Measurements from ENCODE around the gene EEF1G.

EEF1G gene

GRCh38 chr11:62538470-62539237, 35.0 kb downstream of the EEF1G start:
- DNase-seq, result peak; percentile 48

GRCh38 chr11:62536301-62536957, 37.3 kb downstream of the EEF1G start:
- peak; percentile 53 for DNase-seq

- no peak for DNase-seq
Observed at GRCh38 chr11:62535802-62536201, 37.9 kb downstream of the EEF1G start.

DNA sequence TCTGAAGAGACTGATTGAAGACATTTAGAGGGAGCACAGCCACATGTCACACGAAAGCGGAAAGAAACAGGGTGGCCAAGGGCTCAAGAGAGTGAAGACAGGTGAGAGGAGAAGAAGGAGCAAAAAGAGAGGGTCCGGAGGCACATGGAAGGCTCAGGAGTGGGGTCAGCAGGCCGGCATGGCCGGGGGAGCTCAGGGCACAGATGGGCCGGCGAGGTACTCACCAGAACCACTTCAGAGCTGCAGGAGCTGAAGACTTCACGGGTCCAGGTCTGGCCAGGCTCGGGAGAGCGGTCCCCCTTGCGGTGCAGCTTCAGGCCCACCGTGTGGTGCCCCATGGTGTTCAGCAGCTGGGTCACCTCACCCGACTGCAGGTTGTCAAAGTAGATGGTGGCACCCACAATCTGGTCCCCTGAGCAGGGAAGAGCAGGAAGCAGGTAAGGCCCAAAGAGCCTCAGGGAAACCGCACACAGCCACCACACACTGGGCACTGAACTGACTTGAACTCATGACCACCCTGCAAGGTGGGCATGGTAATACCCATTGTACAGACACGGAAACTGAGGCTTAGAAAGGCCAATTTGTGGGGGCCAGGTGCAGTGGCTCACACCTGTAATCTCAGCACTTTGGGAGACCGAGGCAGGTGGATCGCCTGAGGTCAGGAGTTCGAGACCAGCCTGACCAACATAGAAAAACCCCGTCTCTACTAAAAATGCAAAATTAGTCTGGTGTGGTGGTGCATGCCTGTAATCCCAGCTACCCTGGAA, 38.7 kb downstream of the EEF1G start:
- no peak for DNase-seq

DNA sequence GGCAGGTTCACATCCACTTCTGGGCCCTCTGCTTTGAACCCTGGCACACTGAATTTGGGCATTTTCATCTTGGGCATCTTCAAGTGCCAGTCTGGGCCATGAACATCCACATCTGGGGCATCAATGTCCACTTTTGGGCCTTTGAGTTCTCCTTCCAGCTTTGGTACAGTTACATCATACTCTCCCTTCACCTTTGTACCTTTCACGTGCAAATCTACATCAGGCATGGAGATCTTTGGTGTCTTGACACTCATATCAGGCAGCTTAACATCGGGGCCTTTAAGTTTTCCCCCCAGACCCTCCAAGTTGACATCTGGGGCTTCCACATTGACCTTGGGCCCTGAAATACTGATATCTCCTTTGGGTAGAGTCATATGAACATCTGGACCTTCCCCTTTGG, 41.6 kb downstream of the EEF1G start:
- DNase-seq, result no peak

GRCh38 chr11:62516736-62517371, 56.8 kb downstream of the EEF1G start:
- no peak for DNase-seq

DNA sequence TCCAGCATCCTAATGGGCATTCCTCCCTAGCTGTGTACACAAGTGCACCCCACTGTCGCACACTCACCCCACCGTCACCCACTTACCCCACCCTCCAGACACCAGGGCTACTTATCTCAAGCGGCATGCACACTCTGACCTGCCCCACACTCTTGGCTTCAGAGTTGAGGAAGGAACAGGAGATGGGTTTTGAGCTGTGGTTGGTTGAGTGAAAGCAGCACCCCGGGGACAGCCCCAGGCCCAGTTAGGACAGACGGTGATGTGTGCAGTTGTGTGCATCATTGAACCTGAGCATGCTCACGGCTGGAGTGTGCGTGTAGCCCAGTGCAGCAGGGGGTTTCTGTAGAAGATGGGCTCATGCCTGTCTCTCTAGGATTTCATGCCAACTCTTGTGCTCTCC, 59.5 kb downstream of the EEF1G start:
- DNase-seq, result no peak

DNA sequence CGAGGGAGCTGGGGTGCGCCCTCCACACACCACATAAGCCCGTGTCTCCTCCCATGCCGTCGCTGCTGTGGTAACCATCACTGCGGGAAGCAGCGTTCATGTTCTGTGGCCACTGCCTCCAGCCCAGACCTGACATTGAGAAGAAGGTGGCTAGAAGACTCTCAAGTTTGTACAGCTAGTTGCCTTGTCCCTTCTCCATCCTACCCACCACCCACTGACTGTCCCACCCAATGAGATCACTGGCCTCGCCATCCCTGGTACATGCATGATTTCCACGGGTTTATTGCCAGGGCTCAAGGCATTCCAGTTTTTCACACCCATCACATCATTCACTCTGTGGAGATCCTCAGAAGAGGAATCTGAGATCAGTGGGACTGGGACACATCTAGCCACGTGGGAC, 60.1 kb downstream of the EEF1G start:
- DNase-seq, result no peak

DNA sequence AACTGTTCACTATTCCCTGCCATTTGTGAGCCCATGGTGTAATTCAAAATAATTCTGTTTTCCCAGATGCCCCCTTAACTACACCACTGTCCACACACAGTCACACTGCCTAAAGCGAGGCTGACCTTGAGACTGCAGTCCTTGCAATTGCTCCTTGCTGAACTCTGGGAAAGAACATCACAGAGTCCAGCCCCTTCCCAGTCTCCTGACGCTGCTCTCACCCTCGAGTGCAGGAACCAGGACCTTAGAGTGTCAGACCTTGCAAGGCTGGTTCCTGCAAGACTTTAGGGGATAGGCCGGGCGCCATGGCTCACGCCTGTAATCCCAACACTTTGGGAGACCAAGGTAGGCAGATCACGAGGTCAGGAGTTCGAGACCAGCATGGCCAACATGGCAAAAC, 60.7 kb downstream of the EEF1G start:
- DNase-seq, result no peak

Measured in NCI-H526 treated with DMSO at 0.1 percent for 48 hours (cell line).